ENCODE data around the gene IFNL2.

The IFNL2 gene

GRCh38 chr19:39296055-39296645, 28.0 kb downstream of the IFNL2 start, which contains the start of gene IFNL1:
Gene IFNL1 (plus strand): TSS chr19:39296407. CDS start chr19:39296422, 15 bp downstream.
- no peak within 1 kb of the TSS for H3K27ac ChIP-seq
- TF ChIP-seq CTCF (conservative IDR thresholded peaks at IDR 0.05) (no peak), ZFX (IDR thresholded peaks at IDR 0.05) (no peak)

- no peak for TF ChIP-seq ZFX (IDR thresholded peaks at IDR 0.05)
- TF ChIP-seq CTCF (conservative IDR thresholded peaks at IDR 0.05): no peak
- no peak overlapping the region for H3K27ac ChIP-seq
Observed at GRCh38 chr19:39296906-39297305, 28.7 kb downstream of the IFNL2 start.

GRCh38 chr19:39297931-39298634, 29.9 kb downstream of the IFNL2 start:
- no peak overlapping the region for H3K27ac ChIP-seq

GRCh38 chr19:39299404-39299803, 31.2 kb downstream of the IFNL2 start:
- TF ChIP-seq CTCF (conservative IDR thresholded peaks at IDR 0.05) (no peak), ZFX (IDR thresholded peaks at IDR 0.05) (no peak)
- no peak overlapping the region for H3K27ac ChIP-seq

More at GRCh38 chr19:39297931-39298634, 29.9 kb downstream of the IFNL2 start:
- TF ChIP-seq CTCF (conservative IDR thresholded peaks at IDR 0.05) (no peak), ZFX (IDR thresholded peaks at IDR 0.05) (no peak)

GRCh38 chr19:39299832-39300231, 31.6 kb downstream of the IFNL2 start:
- no peak for TF ChIP-seq CTCF (conservative IDR thresholded peaks at IDR 0.05)
- TF ChIP-seq ZFX (IDR thresholded peaks at IDR 0.05): no peak
- H3K27ac ChIP-seq: no peak overlapping the region

GRCh38 chr19:39301021-39301420, 32.8 kb downstream of the IFNL2 start:
- TF ChIP-seq ZFX (IDR thresholded peaks at IDR 0.05) (no peak), CTCF (conservative IDR thresholded peaks at IDR 0.05) (no peak)
- H3K27ac ChIP-seq: no peak overlapping the region

- no peak for TF ChIP-seq ZFX (IDR thresholded peaks at IDR 0.05)
- no peak for TF ChIP-seq CTCF (conservative IDR thresholded peaks at IDR 0.05)
Observed at GRCh38 chr19:39301562-39301961, 33.4 kb downstream of the IFNL2 start.

More at GRCh38 chr19:39301562-39301961, 33.4 kb downstream of the IFNL2 start:
- no peak overlapping the region for H3K27ac ChIP-seq

Data from C4-2B (cell line).